ENCODE data around the gene CORO2A.

The CORO2A gene

GRCh38 chr9:98144631-98145030 lies 47.8 kb downstream of the CORO2A start:
- no peak overlapping the region for H3K4me3 ChIP-seq (ENCODE audit: low read depth, low read length)
- no peak for TF ChIP-seq CTCF (IDR thresholded peaks at IDR 0.05; ENCODE audit: low read depth, low read length, missing control alignments)
- no peak for DNase-seq (ENCODE audit: low read depth)

- H3K4me3 ChIP-seq (ENCODE audit: low read depth, low read length), result no peak overlapping the region
- DNase-seq (ENCODE audit: low read depth), result no peak
- no peak for TF ChIP-seq CTCF (IDR thresholded peaks at IDR 0.05; ENCODE audit: low read depth, low read length, missing control alignments)
These were observed 48.4 kb downstream of the CORO2A start for GRCh38 chr9:98144076-98144475.

GRCh38 chr9:98142925-98143481 lies 49.4 kb downstream of the CORO2A start:
- TF ChIP-seq CTCF (IDR thresholded peaks at IDR 0.05; ENCODE audit: low read depth, low read length, missing control alignments), result no peak
- H3K4me3 ChIP-seq (ENCODE audit: low read depth, low read length), result no peak overlapping the region
- no peak for DNase-seq (ENCODE audit: low read depth)

- DNase-seq (ENCODE audit: low read depth), result no peak
- no peak overlapping the region for H3K4me3 ChIP-seq (ENCODE audit: low read depth, low read length)
- no peak for TF ChIP-seq CTCF (IDR thresholded peaks at IDR 0.05; ENCODE audit: low read depth, low read length, missing control alignments)
These were observed 50.1 kb downstream of the CORO2A start for GRCh38 chr9:98142182-98142907.

- no peak overlapping the region for H3K4me3 ChIP-seq (ENCODE audit: low read depth, low read length)
- DNase-seq (ENCODE audit: low read depth), result no peak
- no peak for TF ChIP-seq CTCF (IDR thresholded peaks at IDR 0.05; ENCODE audit: low read depth, low read length, missing control alignments)
These were observed 51.9 kb downstream of the CORO2A start for GRCh38 chr9:98140503-98140902.

GRCh38 chr9:98136489-98136888 lies 55.9 kb downstream of the CORO2A start:
- H3K4me3 ChIP-seq (ENCODE audit: low read depth, low read length), result no peak overlapping the region
- no peak for TF ChIP-seq CTCF (IDR thresholded peaks at IDR 0.05; ENCODE audit: low read depth, low read length, missing control alignments)

GRCh38 chr9:98135938-98136337 lies 56.5 kb downstream of the CORO2A start:
- H3K4me3 ChIP-seq (ENCODE audit: low read depth, low read length), result no peak overlapping the region
- no peak for DNase-seq (ENCODE audit: low read depth)
- no peak for TF ChIP-seq CTCF (IDR thresholded peaks at IDR 0.05; ENCODE audit: low read depth, low read length, missing control alignments)

More at GRCh38 chr9:98136489-98136888, 55.9 kb downstream of the CORO2A start:
- DNase-seq (ENCODE audit: low read depth), result no peak

Measured in GM12864 (cell line).